Measurements from ENCODE around the gene POLR1C.

POLR1C gene

DNA sequence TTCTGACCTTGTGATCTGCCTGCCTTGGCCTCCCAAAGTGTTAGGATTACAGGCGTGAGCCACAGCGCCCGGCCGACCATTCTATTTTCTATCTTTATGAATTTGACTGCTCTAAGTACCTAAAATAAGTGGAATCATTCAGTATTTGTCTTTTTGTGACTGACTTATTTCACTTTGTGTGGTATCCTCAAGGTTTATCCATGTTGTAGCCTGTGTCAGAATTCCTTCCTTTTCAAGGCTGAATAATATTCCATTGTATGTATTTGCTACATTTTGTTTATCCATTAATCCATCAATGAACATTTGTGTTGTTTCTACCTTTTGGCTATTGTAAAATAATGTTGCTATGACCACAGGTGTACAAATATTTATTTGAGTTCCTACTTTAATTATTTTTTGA, 44.4 kb upstream of the POLR1C start:
- H3K27ac ChIP-seq = no peak overlapping the region
- no peak for TF ChIP-seq CTCF (conservative IDR thresholded peaks at IDR 0.05)

DNA sequence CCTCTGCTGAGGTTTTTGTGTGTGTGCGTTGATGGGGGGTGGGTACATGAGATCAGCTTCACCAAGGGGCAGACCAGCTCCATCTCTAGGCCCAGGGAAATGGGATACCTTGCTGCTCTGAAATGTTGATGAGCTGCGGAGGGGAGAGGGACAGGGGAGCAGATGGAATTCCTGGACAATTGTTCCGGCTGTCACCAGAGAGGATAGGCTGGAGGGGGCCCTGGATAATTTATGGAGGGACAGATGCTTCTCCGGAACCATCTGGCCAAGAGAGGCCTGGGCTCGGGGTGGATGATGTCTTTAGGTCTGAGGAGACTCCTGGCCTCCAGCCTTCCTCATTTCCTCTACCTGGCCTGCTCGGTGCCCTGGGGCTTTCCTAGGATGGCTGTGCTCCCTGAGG, 41.4 kb upstream of the POLR1C start:
- TF ChIP-seq CTCF (conservative IDR thresholded peaks at IDR 0.05) = no peak
- H3K27ac ChIP-seq = no peak overlapping the region

GRCh38 chr6:43476746-43477145, 40.1 kb upstream of the POLR1C start:
- TF ChIP-seq CTCF (conservative IDR thresholded peaks at IDR 0.05) = no peak
- H3K27ac ChIP-seq = peak overlapping the region; percentile 80

DNA sequence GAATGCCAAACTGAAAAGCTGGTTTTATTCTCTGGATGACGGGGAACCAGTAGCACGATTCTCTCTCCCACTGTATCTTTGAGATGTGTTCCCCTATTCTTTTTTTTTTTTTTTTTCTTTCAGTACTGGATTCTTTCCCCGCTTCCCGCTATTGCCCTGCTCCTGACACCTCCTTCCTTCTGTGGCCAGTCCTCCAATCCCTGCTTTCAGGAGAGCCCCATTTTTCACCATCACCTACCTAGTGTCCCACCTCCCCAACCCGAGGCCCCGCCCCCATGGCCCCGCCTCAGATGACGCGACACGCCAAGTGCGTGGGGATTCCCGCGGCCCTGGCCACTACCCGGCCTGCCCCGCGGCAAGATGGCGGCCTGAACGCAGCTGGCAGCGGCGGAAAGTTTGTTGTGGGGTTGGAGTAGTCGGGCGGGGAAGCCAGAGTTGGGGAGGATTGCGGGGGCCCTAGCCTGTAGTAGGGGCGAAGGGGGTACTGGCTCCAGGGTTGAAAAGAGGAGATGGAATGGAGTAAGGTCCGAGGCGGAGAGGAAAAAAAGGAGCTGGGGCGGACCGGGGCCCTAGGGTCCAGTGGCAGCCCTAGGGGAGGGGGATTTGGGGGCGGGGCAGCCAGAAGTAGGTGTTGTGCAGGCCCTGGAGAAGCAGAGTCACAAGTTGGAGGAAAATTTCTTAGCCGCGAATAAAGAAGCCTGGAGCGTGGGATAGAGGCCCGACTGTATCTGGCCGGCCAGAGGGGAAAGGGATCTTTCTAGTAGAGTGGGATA, 39.5 kb upstream of the POLR1C start, which contains the start of gene TJAP1:
TSS of gene TJAP1 (plus strand) at position 336 of the 773 bp plus-strand sequence. CDS start 21,432 bp downstream, outside the sequence.
- no peak for TF ChIP-seq CTCF (conservative IDR thresholded peaks at IDR 0.05)
- peak within 1 kb of the TSS; percentile 80 for H3K27ac ChIP-seq

- TF ChIP-seq CTCF (conservative IDR thresholded peaks at IDR 0.05) = no peak
- H3K27ac ChIP-seq = peak overlapping the region; percentile 80
These were observed 38.9 kb upstream of the POLR1C start for GRCh38 chr6:43478008-43478372.

- H3K27ac ChIP-seq = no peak overlapping the region
- TF ChIP-seq CTCF (conservative IDR thresholded peaks at IDR 0.05) = no peak
These were observed 35.8 kb upstream of the POLR1C start for GRCh38 chr6:43481075-43481474.

GRCh38 chr6:43481591-43482236, 35.2 kb upstream of the POLR1C start:
- no peak for TF ChIP-seq CTCF (conservative IDR thresholded peaks at IDR 0.05)
- no peak overlapping the region for H3K27ac ChIP-seq

Measured in VCaP (cell line).